NCI-H748 (cell line): ENCODE results near the gene GNMT.

Source experiments
- DNase-seq: peaks from one replicate; lab custom pipeline; 2025; ENCODE audit not compliant: unreplicated experiment; lab: John Stamatoyannopoulos, UW

Gene GNMT

GRCh38 chr6:43012364-43012763 lies 51.8 kb downstream of the GNMT start:
- DNase-seq: no peak

GRCh38 chr6:43013097-43013842 lies 52.7 kb downstream of the GNMT start:
- DNase-seq: peak; percentile 52
